HG02973 (cell line): ENCODE results near the gene TMEM185B.
"Not testable (repeated sequence)": the region's sequence is repeated elsewhere in the genome, so short reads cannot be mapped to it uniquely, and the experiment has no call there.

Experiments used
- ATAC-seq: cut with Tn5 transposase; IDR thresholded peaks from one replicate; pipeline ENCODE4 v1.9.1; 2021; ENCODE audit warnings: moderate library complexity; ENCODE audit not compliant: unreplicated experiment

The TMEM185B gene

DNA sequence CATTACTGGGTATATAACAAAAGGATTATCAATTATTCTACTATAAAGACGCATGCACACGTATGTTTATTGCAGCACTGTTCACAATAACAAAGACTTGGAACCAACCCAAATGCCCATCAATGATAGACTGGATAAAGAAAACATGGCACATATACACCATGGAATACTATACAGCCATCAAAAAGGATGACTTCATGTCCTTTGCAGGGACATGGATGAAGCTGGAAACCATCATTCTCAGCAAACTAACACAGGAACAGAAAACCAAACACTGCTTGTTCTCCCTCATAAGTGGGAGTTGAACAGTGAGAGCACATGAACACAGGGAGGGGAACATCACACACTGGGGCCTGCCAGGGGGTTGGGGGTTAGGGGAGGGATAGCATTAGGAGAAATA, 12.0 kb upstream of the TMEM185B start:
- not testable (repeated sequence) for ATAC-seq

DNA sequence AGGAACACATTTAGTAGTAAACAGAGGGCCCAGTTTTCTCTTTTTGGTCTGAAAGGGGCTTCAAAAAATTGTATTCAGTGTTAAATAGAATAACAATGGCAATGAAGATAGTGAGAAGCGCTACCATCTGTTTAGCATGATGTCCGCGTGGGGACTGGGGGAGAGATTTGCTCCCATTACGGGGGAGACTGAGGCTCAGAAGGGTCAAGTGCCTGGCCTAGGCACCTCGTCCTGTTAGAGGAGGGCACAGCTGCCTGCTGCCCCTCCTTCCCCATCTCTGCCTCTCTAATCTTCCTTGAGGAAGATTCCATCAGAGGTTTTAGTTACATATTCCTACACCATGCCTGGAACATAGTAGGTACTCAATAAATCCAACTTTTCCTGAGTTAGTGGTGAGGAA, 10.1 kb upstream of the TMEM185B start:
- ATAC-seq: no peak

GRCh38 chr2:120231974-120232635, 8.9 kb upstream of the TMEM185B start:
- ATAC-seq: peak; percentile 90

- peak; percentile 9 for ATAC-seq
Measured at GRCh38 chr2:120231564-120231973, 8.4 kb upstream of the TMEM185B start.

- ATAC-seq: no peak
Measured at GRCh38 chr2:120230515-120231471, 7.6 kb upstream of the TMEM185B start.

DNA sequence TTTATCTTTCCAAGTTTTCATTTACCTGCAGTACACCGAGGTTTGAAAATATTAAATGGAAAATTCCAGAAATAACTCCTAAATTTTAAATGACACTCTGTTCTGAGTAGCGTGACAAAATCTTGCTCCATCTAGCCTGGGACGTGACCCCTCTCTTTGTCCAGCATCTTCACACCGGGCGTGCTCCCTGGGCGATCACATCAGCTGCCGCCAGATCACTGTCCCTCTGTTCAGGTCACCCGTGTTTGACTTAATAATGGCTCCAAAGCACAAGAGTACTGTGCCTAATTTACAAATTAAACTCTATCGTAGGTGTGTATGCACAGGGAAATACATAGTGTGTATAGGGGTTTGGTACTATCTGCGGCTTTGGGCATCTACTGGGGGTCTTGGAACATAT, 6.1 kb upstream of the TMEM185B start:
- ATAC-seq: no peak

- ATAC-seq: no peak
Measured at GRCh38 chr2:120228503-120228902, 5.3 kb upstream of the TMEM185B start.

DNA sequence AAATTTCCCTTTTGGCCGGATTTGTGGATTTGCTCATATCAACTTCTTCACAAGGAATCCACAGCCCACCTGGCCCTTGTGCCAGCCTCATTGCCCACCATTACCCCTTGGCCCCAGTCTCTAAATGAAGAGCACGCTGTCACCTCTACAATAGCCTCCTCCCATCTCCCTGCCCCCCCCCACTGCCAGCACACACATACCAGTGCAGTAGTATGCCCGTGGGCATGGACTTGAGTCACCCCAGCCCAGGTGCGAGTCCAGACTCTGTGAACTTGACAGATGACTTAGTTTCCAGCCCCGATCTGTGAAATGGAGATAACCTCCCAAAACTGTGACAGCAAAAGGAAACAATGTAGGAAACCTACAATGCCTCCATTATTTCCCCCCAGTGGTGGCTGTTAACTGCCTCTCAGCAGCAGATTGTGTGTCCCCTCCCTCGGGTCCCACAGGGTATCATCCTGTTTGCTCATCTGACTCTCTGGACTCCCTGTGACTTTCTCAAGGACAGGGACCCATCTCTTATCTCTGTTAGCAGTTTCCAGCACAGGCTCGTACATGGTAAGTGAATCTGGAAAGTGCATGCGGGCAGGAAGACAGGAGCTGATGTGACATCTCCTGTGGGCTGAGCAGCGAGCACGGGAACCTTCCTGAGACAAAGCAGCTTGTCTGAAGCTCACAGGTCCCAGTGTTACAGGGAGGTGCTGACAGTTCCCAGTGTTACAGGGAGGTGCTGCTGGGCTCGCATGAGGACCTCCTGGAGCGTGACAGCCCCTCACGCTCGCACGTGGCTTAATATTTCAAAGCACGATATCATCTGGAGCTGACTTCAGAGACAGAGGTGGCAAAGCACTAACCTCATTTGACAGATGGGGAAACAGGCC, 4.2 kb upstream of the TMEM185B start:
- ATAC-seq: no peak

DNA sequence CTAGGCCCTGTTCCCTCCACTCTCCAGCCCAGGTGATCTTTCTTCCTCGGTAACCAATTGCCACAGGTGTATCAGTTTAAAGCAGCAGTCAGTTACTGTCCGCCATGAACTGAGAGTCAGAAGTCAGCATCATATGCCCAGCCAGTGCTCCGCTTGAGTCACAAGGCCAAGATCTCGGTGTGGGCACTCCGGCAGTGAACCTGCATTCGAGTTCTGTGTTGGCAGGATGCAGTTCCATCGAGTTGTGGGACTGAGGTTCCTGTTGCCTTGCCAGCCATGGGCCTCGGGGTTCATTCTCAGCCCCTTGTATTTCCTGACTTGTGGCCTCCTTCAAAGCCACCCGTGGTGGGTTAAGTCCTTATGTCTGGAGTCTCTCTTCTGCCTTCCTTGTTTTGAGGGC, 3.1 kb upstream of the TMEM185B start:
- ATAC-seq: no peak

DNA sequence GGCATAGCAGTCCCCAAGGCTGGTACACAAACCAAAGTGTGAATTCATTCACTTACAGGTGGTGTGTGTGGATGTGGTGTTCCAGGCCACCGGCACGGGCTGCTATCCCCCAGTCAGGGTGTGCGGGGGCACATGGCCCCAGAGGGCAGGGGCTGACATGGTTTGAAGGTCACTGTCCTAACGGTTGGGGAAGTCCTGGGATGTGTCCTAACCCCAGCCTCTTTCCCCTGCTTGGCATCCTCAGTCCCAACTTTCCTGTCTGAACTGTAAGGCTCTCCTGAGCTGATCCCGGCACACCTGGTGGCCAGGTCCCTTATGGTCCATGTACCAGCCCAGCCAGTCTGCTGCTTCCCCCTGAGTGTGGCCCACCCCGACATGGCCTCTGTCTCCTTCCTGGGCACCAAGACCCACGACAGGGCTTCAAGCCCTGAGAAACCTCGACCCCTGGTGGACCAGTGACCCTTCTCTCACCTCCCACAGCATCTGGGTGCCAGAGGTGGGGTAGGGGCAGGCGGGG, 2.4 kb upstream of the TMEM185B start:
- ATAC-seq: no peak

GRCh38 chr2:120224735-120225548, 1.7 kb upstream of the TMEM185B start:
- no peak for ATAC-seq

GRCh38 chr2:120224256-120224655, 1.1 kb upstream of the TMEM185B start:
- ATAC-seq: no peak

DNA sequence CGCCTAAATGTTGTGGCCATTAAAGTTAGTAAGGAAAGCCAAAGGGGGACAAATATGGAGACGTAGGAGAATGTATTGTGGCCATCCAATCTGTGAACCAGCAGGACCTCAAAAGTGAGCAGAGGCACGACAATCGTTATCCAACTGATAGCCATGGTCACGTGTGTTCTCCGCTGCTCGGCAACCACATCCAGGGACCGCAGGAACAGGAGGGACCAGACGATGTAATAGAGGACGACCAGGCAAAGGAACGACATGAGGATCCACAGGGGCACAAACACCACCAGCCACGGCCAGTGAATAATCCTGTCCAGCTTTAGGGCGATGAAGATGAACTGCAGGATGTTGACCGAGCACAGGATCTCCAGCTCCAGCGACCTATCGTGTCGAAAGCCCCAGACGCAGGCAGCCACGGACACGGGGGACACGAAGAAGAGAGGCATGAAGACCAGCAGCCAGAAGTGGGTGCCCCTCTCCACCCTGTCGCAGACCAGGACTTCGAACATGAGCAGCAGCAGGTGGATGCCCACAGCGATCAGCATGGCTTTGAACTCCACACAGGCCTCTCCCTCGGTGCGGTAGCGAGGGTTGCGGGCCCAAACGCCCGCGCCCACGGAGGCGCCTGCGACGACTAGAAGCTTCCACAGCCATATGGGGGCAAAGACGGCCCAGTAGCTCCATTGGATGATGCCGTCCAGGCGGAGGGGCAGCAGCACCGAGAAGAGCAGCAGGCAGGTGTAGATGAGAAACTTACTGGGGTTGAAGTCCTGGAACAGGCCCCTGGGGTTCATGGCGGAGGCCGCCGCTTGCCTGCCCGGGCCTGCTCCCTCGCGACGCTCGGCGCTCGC, 790 bp downstream of the TMEM185B start:
- no peak for ATAC-seq

DNA sequence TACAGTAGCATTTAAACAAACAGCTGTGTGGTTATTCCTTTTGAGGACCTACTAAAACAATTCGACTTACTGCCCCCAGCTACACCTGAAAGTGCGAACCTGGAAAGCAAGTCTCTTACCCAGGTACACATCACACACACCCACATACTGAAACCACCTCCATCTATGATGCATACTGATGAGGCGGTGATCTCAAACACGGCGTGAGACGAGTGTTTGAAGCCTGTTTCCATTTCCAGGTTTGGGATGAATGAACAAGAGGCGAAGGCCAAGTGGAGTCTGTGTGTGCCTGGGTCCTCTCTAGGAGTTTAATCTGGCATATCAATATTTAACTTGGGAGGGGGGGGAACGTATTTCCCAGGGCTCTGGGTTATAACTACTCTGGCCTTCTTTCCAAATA, 1.6 kb downstream of the TMEM185B start:
- no peak for ATAC-seq

GRCh38 chr2:120220756-120221155, 2.4 kb downstream of the TMEM185B start:
- ATAC-seq: no peak

DNA sequence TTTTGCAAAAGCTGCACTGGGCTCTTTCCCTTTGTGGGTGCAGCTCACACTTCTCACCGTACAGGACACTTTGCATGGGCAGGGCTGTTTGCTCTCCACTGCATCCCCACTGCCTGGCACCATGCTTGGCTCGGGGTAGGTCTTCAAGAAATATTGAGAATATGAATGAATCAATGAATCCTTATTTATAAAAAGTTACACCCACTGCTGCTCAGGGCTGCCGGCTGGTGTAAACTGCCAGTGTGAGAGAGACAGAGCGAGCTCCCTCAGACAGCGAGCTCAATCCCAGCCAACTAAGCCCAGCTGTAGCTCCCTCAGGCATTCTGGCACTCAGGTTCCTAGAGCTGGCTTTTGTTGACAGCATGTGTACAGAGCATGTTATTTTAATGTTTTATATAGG, 3.4 kb downstream of the TMEM185B start:
- ATAC-seq: no peak

- ATAC-seq: no peak
Measured at GRCh38 chr2:120219291-120219690, 3.9 kb downstream of the TMEM185B start.

DNA sequence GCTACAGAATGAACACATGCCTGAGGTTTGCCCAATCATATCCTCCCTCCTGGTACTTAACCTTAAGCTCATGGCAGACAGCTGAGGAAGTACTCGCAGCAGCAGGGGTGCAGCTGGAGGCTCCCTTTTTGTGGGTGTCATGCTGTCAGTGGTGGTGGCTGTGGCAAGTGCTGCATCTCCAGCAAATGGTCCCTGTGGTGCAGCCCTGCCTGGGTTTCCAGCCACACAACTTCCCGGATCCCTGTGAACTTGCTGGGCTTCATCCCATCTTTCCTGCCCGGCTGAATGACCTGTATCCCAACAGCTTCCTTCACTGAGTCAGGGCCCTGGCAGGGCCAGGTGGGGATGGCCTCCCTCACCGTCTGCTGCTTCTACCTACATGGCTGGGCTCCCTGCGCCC, 5.0 kb downstream of the TMEM185B start:
- ATAC-seq: no peak

- no peak for ATAC-seq
Measured at GRCh38 chr2:120210270-120210693, 12.9 kb downstream of the TMEM185B start.
